NCI-H82 treated with DMSO at 0.1 percent for 48 hours (cell line): ENCODE results near the gene HDAC8.
"Not testable (repeated sequence)": the region's sequence is repeated elsewhere in the genome, so short reads cannot be mapped to it uniquely, and the experiment has no call there.

Source experiments
- DNase-seq: peaks from one replicate; lab custom pipeline; 2025; ENCODE audit not compliant: unreplicated experiment; lab: John Stamatoyannopoulos, UW

HDAC8 gene

DNA sequence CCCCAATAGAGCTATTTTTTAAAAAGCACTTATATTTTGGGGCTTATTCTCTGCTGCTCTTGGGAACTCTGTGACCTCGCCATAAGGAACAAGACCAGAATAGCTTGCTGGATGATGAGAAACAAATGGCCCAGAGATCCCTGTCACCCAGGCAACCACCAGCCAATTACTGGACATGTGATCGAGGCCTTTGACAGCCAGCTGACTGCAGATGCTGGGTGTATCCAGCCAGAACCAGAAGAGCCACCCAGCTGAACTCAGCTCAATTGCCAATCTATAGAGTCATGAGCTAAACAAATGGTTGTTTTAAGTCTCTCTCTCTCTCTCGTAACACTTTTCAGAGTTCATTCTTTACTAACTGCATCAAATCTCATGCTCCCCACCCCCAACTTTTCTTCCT is 242.5 kb downstream of the HDAC8 start:
- no peak for DNase-seq

- no peak for DNase-seq
These were observed 245.9 kb downstream of the HDAC8 start for GRCh38 chrX:72326605-72327300.

- not testable (repeated sequence) for DNase-seq
These were observed 253.0 kb downstream of the HDAC8 start for GRCh38 chrX:72319651-72320050.

DNA sequence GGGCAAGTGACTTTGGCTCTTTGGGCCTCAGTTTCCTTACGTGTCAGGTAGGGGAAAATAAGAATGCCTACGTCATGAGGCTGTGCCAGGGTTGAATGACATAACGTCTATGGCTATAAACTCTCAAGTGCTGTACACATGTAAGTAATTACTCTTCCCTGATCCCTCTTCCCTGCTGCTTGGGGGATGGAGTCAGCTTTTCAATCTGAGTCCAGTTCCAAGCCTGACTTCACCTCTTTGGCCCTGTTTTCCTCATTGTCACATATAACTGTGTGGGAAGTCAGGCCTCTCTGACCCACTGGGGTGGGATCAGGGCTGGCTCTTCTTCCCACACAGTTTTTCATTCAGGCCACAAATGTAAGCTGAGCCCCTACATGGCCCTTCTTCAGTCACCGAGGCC is 255.5 kb downstream of the HDAC8 start:
- DNase-seq, result no peak

DNA sequence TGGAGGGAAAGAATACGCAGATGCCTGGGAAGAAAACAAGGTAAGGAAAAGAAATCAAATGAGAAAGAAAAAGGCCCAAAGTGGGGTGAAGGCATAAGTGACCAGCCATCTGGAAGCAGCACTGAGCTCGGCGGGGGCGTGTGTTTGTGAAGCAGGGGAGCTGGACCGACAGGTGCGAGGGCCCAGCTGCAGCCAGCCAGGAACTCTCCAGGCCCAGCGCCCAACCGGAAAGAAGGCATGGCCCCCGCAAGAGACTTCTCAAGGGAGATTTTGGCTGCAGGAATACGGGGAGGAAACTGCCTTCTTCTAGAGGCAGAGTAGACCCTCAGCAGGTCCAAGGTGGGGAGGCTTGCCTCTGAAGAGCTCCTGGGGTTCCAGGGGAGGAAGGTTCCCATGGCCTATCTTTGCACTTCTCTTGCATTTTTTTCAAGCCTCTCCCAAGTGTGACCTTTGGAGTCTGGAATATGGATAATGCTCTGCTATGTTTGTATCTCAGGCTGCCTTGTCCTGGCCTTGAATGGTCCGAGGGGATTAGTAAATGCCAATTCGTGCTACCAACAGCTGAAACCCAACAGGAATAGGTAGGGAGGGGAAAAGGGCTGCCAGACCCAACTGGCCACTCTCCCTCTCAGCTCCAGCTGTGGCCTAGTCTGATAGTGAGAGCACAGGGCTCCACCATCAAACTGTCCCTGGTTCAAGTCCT is 256.1 kb downstream of the HDAC8 start:
- no peak for DNase-seq

DNA sequence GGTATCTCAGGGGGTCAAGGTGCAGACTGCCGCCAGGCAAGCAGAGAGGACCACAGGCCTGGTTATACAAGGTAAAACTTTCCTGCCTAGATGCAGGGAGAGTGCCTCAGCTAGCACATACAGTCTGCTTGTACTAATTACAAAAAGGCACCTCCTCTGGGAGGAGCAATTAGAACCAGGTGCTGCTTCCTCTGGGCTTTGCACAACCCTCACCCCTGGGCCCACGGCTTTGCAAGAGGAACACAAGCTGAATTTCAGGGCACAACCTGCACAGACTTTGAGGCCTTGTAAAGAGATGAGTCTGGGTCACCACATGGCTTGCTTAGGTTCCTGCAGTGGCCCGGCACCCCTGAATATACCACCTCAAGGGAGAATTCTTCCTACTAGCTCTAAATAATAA is 257.8 kb downstream of the HDAC8 start:
- DNase-seq, result no peak

DNA sequence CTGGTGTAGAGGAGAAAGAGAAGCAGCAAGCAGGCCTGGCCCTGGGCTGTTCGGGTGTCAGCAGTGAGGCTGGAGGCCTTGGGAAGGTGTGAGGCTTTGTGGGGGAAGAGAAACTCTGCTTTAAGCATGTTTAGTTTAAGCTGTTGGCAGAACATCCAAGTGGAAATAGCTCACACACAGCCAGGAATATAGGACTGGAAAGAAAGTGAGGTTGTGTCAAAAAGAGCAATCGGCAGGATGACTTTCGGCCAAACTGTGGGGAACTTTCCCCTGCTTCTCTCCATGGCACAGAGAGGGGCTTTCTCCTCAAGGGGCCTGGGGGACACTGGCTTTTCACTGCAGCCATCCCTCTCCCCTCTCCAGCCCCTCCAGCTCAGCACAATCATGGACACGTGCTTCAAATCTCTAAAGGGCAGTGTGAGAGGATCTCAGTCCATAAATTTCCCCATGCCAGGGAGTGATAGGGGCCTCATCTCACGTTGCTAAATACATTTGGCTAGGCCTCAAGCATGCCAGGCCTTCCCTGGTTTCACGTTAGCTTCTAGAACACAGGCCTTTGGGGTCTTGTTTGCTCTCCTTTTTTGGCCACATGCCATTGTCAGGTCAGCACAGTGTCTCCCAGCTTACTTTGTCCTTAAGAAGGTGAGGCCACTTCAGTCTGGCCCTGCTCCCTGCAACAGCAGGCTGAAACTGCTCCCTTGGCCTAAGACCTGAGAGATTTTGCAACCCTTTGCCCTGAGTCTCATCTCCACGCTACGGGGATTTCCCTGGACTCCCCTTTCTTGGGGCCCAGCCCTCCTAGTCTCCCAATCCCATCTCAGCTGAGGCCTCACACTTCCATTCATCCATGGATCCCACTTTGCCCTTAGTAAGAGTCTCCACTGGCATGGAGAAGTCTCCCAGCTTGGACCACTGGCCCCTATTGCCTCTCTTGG is 258.7 kb downstream of the HDAC8 start:
- DNase-seq, result no peak

DNA sequence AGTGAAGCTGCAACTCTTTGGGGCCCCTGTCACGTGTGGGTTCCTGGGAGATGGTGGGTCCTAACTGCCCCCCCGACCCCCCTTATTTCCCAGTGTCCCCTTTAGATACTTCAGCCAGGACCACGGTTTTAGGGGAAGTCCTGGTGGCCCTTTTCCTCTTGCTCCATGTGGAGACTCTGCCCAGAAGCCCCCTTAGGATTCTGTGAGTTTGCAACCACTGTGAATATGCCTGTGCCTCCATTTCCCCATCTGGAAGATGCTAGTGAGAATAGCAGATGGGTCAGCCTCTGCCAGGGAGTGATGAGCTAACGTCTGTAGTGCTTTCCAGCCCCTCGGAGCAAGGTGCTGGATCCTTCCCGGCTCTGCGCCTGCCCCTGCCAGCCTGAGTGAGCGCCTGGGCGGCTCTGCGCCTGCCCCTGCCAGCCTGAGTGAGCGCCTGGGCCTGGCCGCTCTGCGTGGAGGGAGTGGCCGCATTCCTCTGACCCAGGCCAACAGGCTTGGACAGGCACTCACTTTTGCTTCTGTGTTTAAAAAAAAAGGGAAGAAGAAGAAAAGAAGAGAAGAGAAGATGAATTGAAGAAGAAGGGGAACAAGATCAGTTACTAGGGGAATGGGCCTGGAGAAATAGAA is 260.2 kb downstream of the HDAC8 start:
- no peak for DNase-seq

GRCh38 chrX:72309297-72310071 is 263.2 kb downstream of the HDAC8 start:
- no peak for DNase-seq

DNA sequence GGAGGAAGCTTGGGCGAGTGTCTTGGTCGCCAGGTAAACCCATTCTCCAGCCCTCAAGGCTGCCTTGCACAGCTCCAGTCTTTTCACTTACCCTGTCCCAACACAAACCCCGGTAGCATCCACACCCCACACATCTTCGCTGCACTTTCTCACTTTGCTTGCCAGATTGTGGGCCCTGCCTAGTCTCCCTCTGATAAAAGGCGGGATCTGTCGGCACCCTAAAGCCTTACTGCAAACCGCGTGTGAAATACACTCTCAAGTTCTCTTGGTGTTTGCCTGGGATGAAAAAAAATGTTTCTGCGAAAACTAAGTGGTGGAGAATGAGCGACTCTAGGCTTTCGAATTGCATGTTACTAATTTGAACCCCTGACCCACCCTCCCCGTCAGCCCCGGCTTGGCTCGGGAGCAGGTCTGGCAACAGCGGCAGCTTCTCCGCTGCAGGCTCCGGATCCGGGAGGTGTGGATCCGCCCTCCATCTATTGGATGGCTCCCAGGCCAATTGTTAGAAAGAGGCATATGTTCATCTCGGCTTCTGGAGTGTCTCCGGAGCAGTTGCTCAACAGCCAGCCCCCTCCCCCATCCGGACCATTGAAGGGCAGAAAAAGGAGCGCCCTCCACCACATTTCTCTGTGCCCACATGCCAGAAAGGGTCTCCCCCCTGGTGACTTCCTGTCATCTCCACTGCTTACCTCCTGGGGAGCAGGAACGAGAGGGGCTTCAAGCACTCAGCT is 263.9 kb downstream of the HDAC8 start:
- DNase-seq, result peak; percentile 78

DNA sequence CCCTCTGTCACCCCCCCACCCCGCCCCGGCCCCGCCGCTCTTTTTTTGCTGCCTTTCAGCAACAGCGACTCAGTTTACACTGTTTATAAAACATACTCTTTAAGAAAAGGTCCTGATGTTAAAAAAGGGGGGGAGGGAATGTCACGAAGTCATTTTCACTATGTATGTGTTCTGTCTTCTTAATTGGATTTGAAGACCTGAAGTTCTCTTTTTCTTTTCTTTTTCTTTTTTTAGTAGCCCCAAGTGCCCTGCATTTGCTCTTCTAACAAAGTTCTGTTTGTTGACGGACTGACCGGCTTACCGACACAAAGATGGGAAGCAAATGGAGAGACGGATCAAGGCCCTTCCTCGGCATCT is 264.5 kb downstream of the HDAC8 start:
- no peak for DNase-seq

DNA sequence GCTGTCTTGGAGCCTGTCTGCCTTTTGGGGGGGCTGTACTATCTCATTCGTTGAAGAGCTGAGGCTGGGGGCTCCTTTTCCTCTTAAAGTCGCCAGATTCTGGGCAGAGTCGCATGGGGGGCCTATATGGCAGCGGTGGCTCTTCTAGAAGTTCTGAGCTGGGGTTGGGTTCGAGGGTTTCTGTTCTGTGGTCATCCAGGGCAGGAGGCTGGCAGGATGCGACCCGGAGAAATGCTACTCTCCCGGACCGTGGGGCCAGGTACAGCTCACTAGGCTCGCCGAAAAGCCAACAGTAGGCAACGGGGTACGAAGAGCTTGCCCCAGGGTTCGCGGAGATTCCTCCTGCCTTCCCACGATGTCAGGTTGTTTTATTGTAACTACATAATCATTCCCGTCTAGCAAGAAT is 265.0 kb downstream of the HDAC8 start:
- no peak for DNase-seq

DNA sequence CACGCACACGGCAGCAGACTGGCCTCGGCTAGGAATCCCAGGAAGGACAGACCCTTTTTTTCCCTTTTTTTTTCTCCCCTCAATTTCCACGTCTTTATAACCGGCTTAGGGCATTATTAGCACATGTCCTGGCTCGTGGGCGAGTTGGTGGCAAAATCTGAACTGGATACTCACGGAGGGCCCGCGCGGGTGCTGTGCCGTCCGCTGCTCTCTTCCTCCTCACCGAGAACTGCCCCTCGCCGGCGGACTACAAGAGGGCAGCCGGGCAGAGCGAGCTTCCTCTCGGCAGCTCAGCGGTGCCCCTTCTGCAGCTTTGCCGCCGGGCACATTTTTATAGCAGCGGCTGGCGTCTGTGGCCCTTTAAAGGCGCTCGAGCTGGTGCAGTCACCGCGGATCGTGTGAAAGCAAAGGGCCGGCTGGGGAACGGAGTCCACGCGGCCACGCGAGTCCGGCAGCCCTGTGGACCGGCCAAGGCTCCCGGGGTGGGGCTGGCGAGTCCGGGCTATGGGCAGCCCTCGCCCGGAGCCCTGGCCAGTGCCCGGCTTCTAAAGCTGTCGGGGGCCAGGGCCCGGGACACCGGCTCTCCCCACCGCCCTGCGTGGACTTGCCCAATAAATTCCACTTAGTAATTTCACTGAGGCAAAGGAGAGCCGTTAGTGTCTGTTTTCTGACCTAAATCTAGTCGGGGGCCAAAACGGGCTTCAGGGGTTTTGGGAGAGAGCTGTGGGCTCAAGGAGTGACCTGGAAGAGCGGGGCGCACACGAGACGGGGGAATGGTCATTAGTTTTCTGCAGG is 265.6 kb downstream of the HDAC8 start:
- peak; percentile 87 for DNase-seq

GRCh38 chrX:72306085-72306801 is 266.4 kb downstream of the HDAC8 start:
- DNase-seq, result peak; percentile 1

DNA sequence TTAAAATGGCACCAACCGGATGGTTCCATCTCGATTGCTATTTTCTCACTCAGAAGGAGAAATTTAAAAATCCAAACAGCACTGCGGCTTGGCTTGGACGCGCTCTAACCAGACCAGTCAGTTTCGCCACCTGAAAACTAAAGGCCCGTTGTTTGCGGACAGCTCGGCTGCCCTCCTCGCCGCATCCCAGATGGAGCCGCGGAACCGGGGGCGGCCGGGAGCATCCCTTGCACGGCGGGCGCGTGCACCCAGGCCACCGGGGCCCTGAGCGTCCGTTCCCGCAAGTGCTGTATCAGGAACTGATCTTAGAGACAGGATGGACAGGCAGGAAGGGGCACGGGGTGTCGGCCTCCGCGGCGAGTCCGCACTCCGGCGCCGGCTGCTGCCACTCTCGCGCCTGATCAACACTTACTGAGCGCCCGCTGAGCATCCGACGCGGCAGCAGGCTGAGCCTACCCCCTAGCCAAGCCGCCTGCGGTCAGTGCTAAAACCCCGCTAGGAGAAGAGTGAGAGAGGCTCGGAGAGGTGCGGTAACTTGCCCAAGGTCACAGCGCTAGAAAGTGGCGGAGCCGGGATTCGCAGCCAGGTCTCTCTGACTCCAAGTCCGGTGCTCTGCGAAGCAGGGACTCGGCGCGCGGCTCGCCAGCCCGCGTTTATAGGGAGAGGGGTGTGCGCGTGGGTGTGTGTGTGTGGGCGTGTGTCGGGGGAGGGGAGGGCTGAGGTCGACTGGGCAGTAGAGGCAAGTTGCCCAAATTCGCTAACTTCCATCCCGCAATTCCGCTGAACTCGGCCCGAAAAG is 267.2 kb downstream of the HDAC8 start, which contains the start of gene CITED1:
TSS of gene CITED1 (minus strand) at position 629 of the 799 bp plus-strand sequence. CDS start 3,045 bp downstream, outside the sequence.
- DNase-seq, result no peak

DNA sequence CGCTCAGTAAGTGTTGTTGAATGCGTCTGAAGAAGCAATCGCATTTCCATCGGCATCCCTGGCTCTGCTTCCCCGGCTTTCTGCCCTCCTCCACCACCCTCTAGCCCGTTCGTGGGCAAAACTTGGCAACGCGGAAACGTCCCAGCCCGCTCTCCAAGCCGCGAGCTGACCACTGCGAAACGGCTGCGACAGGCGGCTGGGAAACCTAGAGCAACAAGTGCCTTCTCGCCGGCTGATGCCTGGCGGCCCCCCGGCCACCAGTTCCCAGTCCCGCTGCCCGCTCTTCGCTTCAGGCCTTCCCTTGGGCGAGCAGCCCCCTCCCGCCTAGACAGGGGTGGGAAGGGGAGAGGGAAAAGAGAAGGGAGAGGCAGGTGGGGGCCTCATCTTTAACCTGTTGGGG is 267.8 kb downstream of the HDAC8 start:
- DNase-seq, result no peak

- no peak for DNase-seq
These were observed 270.9 kb downstream of the HDAC8 start for GRCh38 chrX:72301781-72302180.
